A673 (cell line): Measurements from ENCODE around the gene SERTM2. TPM values are rescaled to one million over a fixed set of nuclear protein-coding genes. Genes with fewer than 3 reads are reported as not detected.
"Not testable (repeated sequence)": the region's sequence is repeated elsewhere in the genome, so short reads cannot be mapped to it uniquely, and the experiment has no call there.

Source experiments
- BruUV-seq: library from RNA; stranded (reverse); fragments of 400-500 nt; replicated peaks from 2 replicates; lab custom pipeline; 2021; lab: Mats Ljungman, UMichigan
- CTCF ChIA-PET: fragments of 300-600 bp; sonication (Branson Sonifier 250); formaldehyde crosslinking; loops from one replicate; lab custom pipeline; 2022; ENCODE audit warnings: antibody characterized with exemption; lab: Charles Lee
- POLR2A ChIA-PET: fragments of 300-600 bp; sonication (Branson Sonifier 250); formaldehyde crosslinking; loops from one replicate; lab custom pipeline; 2022; ENCODE audit warnings: antibody characterized with exemption; ENCODE audit not compliant: low non-redundant PET; lab: Charles Lee
- DNase-seq: peaks from one replicate; pipeline ENCODE4 v3.0.0-alpha.2; 2015; ENCODE audit warnings: low spot score
- H3K27ac ChIP-seq: fragments of 200-600 bp; sonication (generic); 2 replicates; pipeline ENCODE4 v1.5.1; 2016; ENCODE audit warnings: mixed run types, low read depth, mild to moderate bottlenecking, mixed read lengths, antibody characterized with exemption, low read length; ENCODE audit not compliant: poor library complexity, severe bottlenecking
- H3K27me3 ChIP-seq: fragments of 200-600 bp; sonication (generic); replicated peaks from 2 replicates; pipeline ENCODE4 v1.6.1; 2017; ENCODE audit warnings: mixed run types, low read depth, mild to moderate bottlenecking, mixed read lengths, antibody characterized with exemption, low read length; ENCODE audit not compliant: insufficient read depth, poor library complexity
- H3K36me3 ChIP-seq: fragments of 200-600 bp; sonication (generic); 2 replicates; pipeline ENCODE4 v1.6.1; 2016; ENCODE audit warnings: mixed run types, mild to moderate bottlenecking, mixed read lengths, antibody characterized with exemption, low read length; ENCODE audit not compliant: insufficient read depth, poor library complexity, severe bottlenecking
- H3K4me1 ChIP-seq: fragments of 200-600 bp; sonication (generic); 2 replicates; pipeline ENCODE4 v1.6.1; 2017; ENCODE audit warnings: mixed run types, mild to moderate bottlenecking, mixed read lengths, antibody characterized with exemption, low read length; ENCODE audit not compliant: insufficient read depth, poor library complexity, severe bottlenecking
- H3K4me3 ChIP-seq: fragments of 200-600 bp; sonication (generic); 2 replicates; pipeline ENCODE4 v1.5.1; 2016; ENCODE audit warnings: low read depth, mixed run types, mild to moderate bottlenecking, mixed read lengths, low read length; ENCODE audit not compliant: poor library complexity, severe bottlenecking
- H3K9me3 ChIP-seq: fragments of 200-600 bp; sonication (generic); 2 replicates; pipeline ENCODE4 v1.6.1; 2016; ENCODE audit warnings: mixed run types, low read depth, mild to moderate bottlenecking, mixed read lengths, antibody characterized with exemption, low read length; ENCODE audit not compliant: poor library complexity, severe bottlenecking
- EZH2 ChIP-seq: fragments of 200-600 bp; sonication (generic); IDR thresholded peaks from 2 replicates; pipeline ENCODE4 v1.6.1; 2017; ENCODE audit warnings: borderline replicate concordance, low read depth, mild to moderate bottlenecking, mixed read lengths, antibody characterized with exemption, low read length; ENCODE audit not compliant: poor library complexity, severe bottlenecking
- intact Hi-C: fragments of 100-400 bp; cut with micrococcal nuclease; formaldehyde crosslinking; loops from one replicate; pipeline ENCODE4 v1.10.0; 2022; ENCODE audit not compliant: unreplicated experiment
- total RNA-seq: library from RNA; stranded (reverse); gene quantifications from 2 replicates; pipeline ENCODE4 v1.2.3, GENCODE V29; 2021
- TF ChIP-seq, protein P1 (sequence below): fragments of 300-800, 200-600 bp; sonication (generic); conservative IDR thresholded peaks from 2 replicates; pipeline ENCODE4 v1.5.1; 2017; ENCODE audit warnings: low read depth, mild to moderate bottlenecking, antibody characterized with exemption, low read length, moderate library complexity, mixed read lengths

Gene SERTM2
- total RNA-seq, 1 experiment from 2014 or later: not detected

DNA sequence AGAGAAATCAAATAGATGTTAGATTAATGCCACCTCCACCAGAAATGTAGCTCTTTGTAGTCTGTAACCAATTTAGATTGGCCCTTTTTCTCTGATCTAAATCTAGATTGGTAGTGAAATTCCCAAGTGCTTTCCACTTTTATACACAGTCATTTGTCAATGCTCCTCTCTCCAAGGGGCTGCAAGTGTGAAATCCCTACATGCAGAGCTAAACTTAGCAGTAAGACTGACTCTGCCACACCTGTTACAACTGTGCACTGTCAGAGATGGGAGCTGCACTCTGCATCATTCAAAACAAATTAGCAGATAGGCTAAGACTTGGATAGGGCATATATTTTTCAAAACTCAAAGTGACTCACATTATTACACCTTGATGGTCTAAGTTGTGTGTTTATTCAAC, 9.1 kb downstream of the SERTM2 start:
- CTCF ChIA-PET: no interaction called here
- Histone ChIP-seq H3K4me1 (no peaks in the 10 kb centered on the region), H3K4me3 (no peak overlapping the region), H3K27ac (no peak overlapping the region), H3K27me3 (peaks cover 5% of the 10 kb centered on the region), H3K36me3 (no peaks in the 10 kb centered on the region), H3K9me3 (no peaks in the 10 kb centered on the region)
- BruUV-seq: no TSS peak
- no peak for DNase-seq
- no peak for TF ChIP-seq EZH2
- TF ChIP-seq, protein P1, sequence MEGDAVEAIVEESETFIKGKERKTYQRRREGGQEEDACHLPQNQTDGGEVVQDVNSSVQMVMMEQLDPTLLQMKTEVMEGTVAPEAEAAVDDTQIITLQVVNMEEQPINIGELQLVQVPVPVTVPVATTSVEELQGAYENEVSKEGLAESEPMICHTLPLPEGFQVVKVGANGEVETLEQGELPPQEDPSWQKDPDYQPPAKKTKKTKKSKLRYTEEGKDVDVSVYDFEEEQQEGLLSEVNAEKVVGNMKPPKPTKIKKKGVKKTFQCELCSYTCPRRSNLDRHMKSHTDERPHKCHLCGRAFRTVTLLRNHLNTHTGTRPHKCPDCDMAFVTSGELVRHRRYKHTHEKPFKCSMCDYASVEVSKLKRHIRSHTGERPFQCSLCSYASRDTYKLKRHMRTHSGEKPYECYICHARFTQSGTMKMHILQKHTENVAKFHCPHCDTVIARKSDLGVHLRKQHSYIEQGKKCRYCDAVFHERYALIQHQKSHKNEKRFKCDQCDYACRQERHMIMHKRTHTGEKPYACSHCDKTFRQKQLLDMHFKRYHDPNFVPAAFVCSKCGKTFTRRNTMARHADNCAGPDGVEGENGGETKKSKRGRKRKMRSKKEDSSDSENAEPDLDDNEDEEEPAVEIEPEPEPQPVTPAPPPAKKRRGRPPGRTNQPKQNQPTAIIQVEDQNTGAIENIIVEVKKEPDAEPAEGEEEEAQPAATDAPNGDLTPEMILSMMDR: no peak
- intact Hi-C loops: no loop called here
- POLR2A ChIA-PET: no interaction called here

DNA sequence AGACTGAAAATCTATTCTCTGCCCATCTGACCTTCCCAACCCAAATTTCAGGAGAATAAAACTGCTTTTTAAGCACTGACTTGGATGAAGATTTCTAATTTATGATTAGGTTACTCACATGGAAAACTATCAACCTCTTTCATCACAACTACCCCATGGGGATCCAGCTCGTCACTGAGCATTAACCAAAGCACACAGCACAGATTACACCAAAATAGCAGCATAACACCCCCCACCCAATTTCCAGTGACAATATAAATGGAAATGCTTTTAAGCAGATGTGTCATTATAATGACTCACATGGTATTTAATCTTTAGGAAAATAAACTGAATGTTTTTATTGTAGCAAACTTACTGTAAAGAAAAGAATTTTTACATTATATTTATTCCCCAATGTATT, 9.7 kb downstream of the SERTM2 start:
- ChIA-PET POLR2A (no interaction called here), CTCF (no interaction called here)
- Histone ChIP-seq H3K27me3 (peaks cover 5% of the 10 kb centered on the region), H3K9me3 (no peaks in the 10 kb centered on the region), H3K4me3 (no peak overlapping the region), H3K36me3 (no peaks in the 10 kb centered on the region), H3K27ac (no peak overlapping the region), H3K4me1 (no peaks in the 10 kb centered on the region)
- TF ChIP-seq, protein P1: no peak
- TF ChIP-seq EZH2: no peak
- no TSS peak for BruUV-seq
- intact Hi-C loops: no loop called here
- no peak for DNase-seq

DNA sequence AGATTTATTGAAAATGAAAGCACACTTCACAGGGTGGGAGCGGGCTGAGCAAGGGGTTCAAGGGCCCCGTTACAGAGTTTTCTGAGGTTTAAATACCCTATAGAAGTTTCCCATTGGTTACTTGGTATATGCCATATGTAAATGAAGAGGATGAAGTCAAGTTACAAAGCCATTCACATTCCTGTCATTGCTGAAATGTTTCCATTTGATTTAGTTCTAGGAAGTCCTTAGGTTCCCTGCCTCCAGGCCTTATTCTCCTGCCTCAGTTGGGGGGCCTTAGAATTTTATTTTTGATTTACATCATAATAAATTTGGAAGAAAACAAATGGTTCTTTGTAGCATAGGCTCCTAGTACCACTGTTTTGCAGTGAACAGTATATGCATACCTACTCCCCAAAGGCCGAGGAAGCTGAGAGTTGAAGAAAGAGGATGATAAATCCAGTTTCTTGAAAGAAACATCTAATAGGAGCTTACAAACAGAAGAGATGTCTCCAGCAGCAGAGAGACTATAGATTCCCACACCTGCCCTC, 31.8 kb downstream of the SERTM2 start:
- Histone ChIP-seq H3K27ac (no peak overlapping the region), H3K4me1 (no peaks in the 10 kb centered on the region), H3K4me3 (no peak overlapping the region), H3K9me3 (no peaks in the 10 kb centered on the region), H3K27me3 (no peaks in the 10 kb centered on the region), H3K36me3 (no peaks in the 10 kb centered on the region)
- CTCF ChIA-PET: no interaction called here
- POLR2A ChIA-PET: no interaction called here
- no peak for DNase-seq
- no peak for TF ChIP-seq EZH2
- TF ChIP-seq, protein P1: no peak
- intact Hi-C loops: no loop called here
- no TSS peak for BruUV-seq

DNA sequence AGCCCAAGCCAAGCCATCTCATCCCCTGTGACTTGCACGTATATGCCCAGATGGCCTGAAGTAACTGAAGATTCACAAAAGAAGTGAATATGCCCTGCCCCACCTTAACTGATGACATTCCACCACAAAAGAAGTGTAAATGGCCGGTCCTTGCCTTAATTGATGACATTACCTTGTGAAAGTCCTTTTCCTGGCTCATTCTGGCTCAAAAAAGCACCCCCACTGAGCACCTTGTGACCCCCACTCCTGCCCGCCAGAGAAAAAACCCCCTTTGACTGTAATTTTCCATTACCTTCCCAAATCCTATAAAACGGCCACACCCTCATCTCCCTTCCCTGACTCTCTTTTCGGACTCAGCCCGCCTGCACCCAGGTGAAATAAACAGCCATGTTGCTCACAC, 37.8 kb downstream of the SERTM2 start:
- POLR2A ChIA-PET, DNase-seq, BruUV-seq: not testable (repeated sequence)

More for the DNA sequence above, 37.8 kb downstream of the SERTM2 start:
- H3K27ac ChIP-seq, H3K27me3 ChIP-seq, CTCF ChIA-PET, H3K4me1 ChIP-seq, intact Hi-C loops, H3K4me3 ChIP-seq, H3K9me3 ChIP-seq, H3K36me3 ChIP-seq: not testable (repeated sequence)
